Epidermal melanocyte (primary cell): Measurements from ENCODE around the gene TGFB2.

ENCODE experiments used
- DNase-seq: peaks from one replicate; pipeline ENCODE4 v3.0.0; 2011; ENCODE audit warnings: low spot score; ENCODE audit not compliant: insufficient read length

Gene TGFB2

DNA sequence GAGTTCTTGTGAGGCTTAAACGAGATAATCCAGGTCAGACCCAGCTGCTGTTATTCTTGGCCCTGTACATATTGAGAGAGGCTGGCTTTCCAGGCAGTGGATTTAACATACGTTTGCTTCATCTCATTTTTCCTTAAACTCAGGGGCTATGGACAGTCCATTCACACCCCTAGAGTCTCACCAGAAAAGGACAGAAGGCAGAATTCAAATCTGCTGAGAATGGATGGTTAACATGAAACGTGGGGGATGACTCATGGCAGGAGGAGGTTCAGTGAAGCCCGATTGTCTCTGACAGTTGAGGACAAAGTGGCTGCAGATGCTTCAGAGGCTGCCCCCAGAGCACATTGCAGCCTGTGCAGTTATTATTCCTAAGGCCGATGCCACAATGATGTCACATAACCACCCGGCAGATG, 39.5 kb downstream of the TGFB2 start:
- DNase-seq = no peak

DNA sequence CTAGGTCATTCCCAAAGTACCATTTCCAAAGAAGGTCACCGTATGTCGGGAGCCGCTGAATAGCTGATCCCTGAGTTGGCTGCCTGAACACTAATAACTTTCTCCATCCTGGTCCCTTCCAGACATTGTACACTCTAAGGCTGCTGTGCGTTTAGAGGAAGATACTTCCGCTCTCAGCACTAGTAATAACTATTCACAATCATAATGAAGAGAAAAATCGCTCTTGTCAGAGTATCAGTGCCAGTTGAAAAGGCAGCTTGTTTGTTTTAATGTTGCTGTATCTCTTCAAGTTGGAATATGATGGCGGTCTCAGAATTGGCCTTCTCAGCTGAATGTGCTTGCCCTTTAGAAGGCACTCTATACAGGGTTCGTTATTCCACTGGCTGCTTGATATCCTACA, 43.5 kb downstream of the TGFB2 start:
- no peak for DNase-seq

GRCh38 chr1:218390618-218391017, 45.5 kb downstream of the TGFB2 start:
- DNase-seq = no peak

DNA sequence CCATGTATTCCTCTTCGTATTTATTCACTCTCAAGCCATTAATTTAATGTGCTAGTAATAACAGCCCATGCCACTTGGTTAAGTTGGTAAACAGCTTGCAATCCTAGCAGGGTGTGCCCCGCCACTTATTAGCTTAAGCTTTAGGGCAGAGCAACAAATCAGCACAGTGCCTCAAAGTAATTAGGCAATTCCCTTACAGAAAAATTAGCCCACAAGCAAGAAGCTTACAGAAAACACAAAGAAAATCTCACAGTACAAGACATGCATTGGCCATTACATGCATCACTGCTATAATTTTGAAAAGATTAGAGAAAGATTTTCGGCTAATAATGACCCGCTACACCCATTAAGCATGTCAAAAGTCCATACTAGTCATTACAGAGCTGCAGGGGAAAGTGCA, 47.6 kb downstream of the TGFB2 start:
- DNase-seq = no peak

- no peak for DNase-seq
Measured at GRCh38 chr1:218394416-218394815, 49.3 kb downstream of the TGFB2 start.

- no peak for DNase-seq
Measured at GRCh38 chr1:218394989-218395388, 49.9 kb downstream of the TGFB2 start.

GRCh38 chr1:218395916-218396315, 50.8 kb downstream of the TGFB2 start:
- no peak for DNase-seq

DNA sequence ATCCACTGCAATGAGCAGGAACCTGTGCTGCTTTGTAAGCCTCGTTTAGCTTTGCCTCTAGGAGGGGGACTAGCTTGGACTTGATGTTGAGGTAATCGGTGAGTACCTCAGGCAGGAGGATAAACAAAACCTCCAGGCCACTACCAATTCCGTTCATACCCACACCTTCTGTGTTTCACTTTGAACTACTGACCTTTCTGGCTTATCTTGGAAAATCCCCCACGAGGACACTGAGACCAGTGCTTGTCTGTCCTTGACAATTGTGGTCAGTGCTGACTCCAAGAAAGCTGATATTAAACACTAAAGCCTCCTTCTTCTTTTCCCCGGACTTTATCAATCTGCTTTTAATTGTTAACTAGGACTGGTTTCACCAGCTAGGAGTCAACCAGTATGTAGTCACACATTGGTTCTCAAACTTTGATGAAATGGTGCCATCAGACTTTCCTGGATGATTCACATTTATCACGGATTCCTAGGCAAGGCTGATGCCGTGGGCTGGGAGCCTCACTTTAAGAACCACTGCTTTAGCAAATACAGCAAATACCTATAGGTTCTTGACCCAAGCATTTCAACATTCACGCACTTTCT, 52.7 kb downstream of the TGFB2 start:
- no peak for DNase-seq

DNA sequence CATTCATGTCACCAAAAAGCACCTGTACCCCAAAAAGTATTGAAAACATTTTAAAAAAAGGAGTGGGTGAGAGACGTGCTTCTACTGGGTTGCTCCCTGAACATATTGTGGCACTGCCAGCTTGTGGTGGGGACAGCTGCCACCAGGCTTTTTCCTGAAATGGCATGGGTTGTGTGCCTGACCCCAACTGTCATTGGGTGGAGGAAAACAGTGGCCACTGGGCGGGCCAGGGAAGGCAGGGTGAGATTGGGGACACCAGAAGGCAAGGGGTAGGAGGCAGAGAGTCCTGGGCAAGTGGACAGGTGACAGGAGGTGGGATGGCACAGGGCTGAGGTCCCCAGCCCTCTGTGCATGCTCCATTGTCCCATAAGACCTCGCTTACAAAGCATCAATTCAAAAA, 55.5 kb downstream of the TGFB2 start:
- no peak for DNase-seq

- no peak for DNase-seq
Measured at GRCh38 chr1:218401441-218401997, 56.4 kb downstream of the TGFB2 start.

- no peak for DNase-seq
Measured at GRCh38 chr1:218401998-218402785, 57.1 kb downstream of the TGFB2 start.

DNA sequence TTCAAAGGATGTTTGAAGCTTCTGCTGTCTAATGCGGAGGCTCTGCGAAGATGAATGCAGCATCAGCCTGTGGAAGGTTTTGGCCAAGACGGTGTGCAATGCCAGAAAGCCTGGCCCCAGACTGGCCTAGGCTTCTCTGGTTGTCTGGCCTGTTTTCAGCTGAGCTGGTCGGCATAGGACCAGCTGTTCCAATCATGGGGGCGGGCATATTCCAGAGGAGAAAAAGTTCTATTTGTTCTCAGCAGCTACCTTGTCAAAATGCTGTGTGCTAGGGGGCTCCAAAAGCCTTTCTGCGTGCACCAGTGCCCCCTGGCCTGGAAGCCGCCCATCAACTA, 57.6 kb downstream of the TGFB2 start:
- no peak for DNase-seq

DNA sequence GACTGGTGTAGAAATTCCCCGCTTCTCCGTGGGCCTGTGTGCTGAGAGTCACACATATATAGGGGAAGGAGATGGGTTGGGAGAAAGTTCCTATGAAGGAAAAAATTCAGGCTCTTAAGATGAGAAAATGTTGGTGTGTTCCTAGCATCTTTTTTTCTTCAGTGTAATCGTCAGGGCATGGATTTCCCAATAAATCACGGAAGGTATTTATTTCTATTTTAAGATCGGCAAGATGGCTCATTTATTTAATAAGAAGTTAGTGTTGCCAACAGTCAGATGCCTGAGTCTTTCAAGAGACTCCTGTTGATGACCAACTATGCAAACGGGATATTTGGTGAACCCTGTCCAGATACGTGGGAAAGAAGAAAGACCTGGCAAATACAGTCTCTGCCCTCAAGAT, 58.2 kb downstream of the TGFB2 start:
- no peak for DNase-seq

DNA sequence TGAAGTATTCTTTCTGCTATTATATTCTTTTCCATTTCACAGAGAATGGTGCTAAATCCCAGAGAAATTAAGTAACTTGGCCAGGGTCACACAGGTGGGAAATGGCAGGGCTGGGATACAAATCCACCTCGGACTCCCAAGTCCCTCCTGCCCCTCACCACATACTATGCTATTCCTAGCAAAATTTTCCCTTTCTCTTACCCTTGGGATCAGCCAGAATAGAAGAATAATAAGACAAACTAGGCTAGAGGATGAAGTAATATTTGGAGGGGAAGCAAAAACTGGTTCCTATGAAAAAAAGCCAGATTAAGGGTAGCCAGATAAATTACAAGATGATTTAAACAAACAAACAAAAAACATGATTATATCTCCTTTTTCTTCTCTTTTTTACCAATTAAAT, 62.5 kb downstream of the TGFB2 start:
- DNase-seq = no peak

DNA sequence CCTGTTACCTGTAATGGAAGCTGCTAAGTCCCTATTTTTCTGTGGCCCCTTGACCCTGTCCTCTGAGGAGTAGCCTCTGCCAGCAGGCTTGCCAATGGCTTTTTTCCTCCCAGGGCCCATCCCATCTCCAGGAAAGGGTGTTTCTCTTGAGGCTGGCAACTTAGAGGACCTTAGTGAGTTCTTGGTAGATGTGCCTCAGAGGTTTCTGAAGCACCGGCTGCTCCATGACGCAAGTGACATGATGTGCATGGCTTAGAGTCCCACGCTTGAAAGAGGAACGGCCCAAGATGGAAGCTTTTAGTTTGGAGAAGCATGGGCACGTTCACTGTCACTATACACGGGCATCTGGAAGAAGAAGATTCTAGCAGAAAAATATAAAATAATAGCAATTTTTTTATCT, 63.0 kb downstream of the TGFB2 start:
- no peak for DNase-seq

DNA sequence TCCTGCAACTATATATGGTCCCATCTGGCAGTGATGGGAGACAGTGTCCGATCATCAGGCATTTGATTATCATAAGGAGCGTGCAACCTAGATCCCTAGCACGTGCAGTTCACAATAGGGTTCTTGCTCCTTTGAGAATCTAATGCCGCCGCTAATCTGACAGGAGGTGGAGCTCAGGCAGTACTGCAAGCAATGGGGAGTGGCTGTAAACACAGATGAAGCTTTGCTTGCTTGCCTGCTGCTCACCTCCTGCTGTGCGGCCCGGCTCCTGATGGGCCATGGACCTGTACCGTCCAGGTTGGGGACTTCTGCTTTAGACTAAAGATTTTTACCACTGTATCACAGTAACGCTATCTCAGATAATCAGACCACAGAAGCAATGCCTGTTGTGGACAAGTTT, 63.8 kb downstream of the TGFB2 start:
- no peak for DNase-seq

- no peak for DNase-seq
Measured at GRCh38 chr1:218409946-218410510, 64.9 kb downstream of the TGFB2 start.

- DNase-seq = no peak
Measured at GRCh38 chr1:218411101-218411500, 66.0 kb downstream of the TGFB2 start.

GRCh38 chr1:218412171-218412570, 67.0 kb downstream of the TGFB2 start:
- no peak for DNase-seq

DNA sequence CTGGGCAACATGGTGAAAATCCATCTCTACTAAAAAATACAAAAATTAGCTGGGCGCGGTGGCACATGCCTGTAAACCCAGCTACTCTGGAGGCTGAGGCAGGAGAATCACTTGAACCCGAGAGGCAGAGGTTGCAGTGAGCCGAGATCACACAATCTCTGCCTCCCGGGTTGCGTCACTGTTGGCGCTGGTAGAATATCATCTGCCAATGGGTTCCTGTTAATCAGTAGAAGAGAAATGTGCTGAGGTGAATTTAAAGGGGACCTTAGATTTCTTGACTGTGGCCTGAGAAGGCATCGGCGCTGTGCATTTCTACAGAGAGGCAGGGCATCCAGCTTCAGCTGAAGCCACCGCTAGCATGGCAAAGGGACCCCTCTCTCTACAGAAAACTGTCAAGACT, 68.0 kb downstream of the TGFB2 start:
- DNase-seq = no peak

- DNase-seq = no peak
Measured at GRCh38 chr1:218414060-218414728, 69.1 kb downstream of the TGFB2 start.

DNA sequence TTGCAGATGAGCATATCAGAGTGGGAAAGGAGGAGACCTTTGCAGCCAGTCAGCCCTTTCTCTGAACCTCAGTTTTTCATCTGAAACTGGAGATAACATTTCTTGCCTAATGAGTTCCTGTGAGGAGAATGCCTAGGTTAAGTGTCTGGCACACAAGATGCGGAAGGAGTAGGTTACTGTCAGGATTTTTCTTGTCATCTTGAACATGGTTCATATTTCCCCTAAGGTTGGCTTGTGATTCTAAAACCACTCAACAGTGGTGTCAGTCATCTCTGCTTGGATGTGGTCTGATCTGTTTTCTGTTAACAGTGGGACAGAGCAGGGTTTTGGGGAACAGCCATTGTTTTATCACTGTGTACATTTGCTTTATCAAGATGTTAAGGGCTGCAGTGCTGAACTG, 70.6 kb downstream of the TGFB2 start:
- DNase-seq = no peak
